ENCODE data around the gene PUM1.

The PUM1 gene

DNA sequence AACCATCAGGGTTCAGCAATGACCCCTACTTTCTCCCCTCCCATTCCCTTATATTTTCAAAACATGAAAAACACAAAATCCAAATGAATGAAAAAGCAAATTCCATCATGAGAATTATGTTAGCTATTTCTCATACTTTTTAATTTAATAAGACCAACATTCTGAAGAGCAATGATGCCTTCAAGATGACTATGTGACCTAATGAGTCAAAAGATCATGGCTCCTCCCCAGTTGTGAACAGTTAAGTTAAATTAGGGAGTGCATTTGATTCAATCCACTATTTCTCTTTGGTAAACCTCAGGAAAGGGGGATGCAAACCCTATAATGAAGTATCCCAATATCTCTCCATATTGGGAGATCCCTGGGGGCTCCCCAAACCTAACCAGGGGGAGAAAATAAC is 36.5 kb downstream of the PUM1 start:
- DNase-seq (ENCODE audit: low spot score), result no peak

DNA sequence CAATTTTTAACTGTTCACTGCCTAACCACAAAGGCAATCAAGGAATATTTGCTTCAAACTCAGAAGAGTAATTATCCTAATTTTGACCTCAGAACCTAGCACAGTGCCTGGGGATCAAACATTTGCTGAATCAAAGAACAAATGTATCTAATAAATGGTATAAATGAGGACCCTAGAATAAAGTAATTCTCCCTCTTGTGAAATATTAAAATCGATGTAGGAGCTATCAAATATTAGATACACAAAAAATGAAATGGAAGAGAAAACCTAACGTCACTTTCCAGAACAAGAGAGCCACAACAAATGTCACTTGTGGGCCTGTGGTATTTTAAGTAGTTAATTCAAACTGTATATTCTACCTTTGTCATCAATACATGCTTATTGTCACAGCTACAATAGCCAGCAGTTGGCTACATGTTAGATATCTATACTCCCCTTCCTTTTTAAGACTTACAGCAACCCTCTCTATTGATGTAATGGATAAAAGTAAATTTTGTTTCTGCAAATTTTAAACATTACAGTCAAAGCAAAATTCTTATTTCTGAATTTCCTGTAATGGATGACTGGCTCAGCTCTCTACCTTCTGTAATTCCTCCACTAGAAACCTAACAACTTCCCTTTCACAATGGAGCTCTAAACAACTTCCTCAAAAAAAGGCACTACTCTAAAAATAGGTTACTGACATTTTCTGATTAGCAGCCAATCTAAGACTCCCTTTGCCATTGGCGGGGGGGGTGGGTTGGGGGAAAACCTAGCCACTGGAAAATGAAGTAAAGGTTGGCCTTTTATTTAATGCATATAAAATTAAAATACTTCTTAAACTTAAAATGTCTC is 37.6 kb downstream of the PUM1 start:
- peak; percentile 10 for DNase-seq (ENCODE audit: low spot score)

DNA sequence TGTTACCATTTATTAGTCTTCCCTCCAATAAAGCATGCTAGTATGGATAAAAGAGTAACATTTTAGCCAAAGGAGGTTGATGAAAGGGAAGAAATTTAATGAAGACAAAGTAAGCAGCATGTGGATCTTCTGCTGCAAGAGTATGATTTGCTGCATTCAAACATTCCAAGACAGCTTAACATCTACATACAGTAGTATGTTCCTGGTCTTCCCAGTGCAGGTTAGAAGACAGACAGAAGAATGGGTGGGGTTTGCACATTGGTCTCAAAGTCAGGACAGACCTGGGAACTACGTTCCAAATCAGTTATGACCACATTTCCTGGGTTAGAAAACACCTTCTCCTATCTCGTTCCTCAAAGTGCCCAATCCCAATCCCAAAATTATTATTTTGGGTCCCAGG is 43.3 kb downstream of the PUM1 start:
- no peak for DNase-seq (ENCODE audit: low spot score)

DNA sequence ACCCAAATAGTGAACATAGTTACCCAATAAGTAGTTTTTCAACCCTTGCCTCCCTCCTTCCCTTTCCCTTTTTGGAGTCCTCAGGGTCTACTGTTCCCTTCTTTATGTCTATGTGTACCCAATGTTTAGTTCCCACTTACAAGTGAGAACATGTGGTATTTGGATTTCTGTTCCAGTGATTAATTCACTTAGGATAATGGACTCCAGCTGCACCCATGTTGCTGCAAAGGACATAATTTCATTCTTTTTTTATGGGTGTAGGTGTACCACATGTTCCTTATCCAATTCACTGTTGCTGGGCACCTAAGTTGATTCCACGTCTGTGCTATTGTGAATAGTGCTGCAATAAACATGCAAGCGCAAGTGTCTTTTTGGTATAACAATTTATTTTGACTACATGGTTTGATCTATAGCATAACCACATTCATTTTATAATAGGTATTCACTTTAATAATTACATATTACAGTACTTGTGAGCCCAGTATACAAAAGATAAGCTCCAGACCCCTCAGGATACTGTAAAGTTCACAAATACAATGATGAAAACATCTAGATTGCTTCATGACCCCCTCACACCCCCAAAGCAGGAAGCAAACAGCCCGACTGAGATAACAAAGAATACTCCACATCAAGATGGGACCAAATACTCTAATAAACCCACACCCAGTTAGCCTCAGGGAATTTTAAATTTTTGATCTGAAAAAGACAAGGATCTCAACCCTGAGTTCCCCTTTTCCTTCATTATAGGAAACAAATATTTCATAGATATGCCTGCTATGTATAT is 45.3 kb downstream of the PUM1 start:
- DNase-seq (ENCODE audit: low spot score), result no peak

DNA sequence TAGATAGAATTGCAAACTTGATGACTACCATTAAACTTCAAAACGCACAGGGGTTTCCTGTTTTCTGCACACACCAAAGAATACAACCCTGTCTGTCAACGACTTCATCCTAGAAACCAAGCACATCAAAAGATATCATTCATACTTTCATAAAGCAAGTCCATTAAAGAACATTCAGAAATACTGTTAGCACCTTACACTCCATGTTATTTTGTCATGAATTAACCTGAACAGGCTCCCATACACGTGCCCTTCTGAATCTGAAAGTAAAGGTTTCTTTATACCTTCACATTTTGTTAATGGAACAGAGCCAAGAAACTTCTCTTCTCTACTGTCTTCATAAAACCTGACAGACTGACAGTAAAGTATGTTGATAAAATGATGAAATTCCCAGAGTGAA is 46.1 kb downstream of the PUM1 start:
- no peak for DNase-seq (ENCODE audit: low spot score)

DNA sequence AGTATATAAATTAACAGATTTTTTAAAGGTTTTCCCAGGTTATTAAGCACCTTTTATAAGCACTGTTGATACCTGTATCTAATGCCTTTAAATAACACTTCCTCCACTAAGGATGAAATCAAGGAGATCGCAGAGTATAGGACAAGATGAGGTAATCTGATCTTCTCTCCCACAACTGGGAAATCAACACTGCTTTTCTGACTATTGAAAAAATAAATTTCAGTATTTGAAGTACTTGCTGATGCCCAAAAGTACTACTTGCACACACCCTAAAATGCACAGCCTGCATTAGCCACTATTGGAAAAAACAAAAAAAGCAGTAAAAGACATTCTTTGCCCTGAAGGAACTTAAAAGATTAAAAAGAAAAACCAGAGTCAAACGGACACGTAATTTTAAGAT is 48.6 kb downstream of the PUM1 start:
- DNase-seq (ENCODE audit: low spot score), result no peak

DNA sequence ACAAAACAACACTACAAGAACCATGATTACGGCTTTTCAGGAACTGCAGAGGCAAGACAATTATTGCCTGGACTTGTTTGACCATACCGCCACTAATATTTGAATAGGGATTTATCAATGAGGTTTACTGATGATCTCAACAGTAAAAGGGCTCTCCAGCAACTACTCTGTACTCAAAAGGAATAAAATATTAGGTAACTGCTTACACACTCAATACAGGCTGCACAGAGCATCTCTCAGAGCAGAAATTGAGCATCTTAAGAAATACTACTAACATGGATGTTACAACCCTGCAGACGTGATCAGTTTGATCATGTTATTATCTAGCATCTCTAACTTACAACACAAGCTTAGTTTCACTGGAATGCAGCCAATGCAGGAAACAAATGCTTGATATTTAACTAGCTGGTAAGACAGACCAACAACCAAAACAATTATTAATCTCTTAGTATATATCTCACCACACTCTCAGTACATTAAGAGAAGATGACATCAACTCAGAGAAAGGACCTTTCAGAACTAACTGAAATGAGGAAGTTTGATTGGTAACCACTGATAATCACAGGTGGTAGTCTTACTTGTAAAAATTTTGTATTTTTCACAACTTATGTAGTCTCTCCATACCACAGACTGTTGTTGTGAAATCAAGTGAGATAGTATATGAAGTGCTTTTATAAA is 52.2 kb downstream of the PUM1 start:
- no peak for DNase-seq (ENCODE audit: low spot score)

DNA sequence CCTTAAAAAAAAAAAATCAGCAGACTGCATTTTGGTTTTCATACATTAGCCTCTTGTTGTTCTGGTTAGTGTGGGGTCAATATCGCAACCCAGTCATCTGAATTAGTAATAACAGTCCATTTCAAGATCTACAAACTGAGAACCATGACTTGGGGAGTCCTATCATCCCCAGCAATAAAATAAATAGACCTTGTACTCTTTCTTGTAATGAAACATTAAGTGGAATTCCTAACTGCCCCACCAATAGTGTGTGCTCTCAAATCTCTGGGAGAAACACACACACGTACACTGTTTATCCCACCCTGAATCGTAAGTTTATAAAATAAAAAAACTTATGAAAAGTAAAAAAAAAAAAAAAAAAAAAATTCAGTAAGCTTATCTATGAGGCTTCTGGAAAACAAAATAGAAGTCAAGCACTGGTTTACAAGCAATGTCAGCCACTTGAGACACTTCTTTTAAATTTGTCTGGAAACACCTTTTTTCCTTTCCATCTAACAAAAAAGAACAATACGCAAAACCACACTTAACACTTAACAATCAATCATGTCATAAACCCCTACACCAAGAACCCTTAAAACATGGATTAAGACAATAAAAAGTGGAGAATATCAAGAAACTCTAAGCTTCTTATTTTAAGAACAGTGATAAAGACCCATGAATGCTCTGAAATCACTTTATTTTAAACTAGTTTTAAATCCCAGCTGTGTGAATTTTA is 53.1 kb downstream of the PUM1 start:
- no peak for DNase-seq (ENCODE audit: low spot score)

DNA sequence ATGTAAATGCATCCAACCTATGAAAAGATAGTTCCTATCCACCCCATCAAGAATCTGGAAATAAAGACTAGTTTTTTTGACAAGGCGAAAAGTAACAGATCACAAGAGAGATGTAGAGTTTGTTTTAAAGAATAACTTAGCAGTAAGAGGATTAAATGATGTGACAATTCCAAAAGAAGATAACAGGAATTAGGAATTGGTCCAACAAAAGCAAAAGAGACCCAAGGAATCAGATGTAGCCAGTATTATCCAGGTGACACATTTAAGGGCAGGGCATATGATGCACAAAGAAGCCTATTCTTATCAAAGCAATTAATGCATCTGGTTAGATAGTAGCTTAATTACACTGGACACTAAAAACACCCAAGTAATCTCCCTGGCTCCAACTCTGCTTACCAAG is 53.8 kb downstream of the PUM1 start:
- DNase-seq (ENCODE audit: low spot score), result no peak

DNA sequence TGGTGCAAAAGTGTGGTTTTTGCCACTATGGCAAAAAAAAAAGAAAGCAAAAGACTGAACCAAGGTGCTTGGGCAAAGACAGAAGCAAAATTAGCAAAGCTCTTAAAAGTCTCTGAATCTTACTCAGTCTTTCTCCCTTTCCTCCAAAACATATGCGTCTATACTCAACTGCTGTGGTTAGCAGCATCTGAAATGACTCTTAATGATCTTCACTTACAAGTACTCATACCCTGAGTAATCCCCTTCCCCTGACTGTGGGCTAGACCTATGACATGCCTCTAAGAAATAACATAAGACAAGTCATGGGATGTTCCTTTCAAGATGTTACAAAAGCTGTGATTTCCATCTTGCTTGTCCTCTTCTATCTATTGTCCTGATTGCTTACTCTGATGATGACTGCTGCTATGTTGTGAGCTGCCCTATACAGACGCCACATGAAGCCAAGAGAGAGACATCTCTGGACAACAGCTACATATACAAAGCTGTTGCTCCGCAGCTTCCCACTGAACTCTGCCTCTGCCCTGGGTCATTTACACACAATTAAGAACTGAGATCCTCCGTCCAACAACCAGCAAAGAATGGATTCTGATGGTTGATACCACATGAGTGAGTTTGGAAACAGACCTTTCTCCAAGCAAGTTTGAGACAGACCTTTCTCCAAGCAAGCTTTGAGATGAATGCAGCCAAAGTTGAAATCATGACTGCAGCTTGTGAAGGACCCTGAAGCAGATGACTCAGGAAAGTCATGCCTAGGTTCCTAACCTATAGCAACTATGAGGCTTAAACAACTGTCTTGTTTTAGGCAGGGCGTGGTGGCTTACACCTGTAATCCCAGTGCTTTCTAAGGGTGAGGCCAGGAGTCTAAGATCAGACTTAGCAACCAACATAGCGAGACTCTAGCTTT is 55.2 kb downstream of the PUM1 start:
- no peak for DNase-seq (ENCODE audit: low spot score)

DNA sequence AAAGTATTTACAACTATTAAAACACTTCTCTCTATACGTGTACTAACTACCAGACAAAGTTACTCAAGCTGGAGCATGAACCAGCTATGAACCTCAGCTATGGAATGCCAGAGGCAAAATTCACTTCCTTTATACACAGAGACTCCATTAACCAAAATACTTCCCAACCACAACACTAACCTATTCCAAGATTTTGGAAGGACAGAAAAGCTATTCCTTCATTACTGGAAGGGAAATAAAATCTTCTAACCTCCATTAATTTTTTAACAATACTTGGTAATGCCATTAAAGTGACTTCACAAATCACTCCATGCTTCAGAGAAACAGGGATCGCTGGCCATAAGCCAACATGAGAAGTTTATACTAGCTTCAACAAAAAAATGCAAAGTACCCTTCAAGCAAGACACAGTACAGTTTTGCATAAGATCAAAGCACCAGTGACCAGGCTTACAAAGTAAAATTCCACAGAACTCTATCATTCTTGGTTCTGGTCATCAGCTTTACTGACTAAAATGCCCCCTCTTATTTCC is 58.0 kb downstream of the PUM1 start:
- peak; percentile 18 for DNase-seq (ENCODE audit: low spot score)

DNA sequence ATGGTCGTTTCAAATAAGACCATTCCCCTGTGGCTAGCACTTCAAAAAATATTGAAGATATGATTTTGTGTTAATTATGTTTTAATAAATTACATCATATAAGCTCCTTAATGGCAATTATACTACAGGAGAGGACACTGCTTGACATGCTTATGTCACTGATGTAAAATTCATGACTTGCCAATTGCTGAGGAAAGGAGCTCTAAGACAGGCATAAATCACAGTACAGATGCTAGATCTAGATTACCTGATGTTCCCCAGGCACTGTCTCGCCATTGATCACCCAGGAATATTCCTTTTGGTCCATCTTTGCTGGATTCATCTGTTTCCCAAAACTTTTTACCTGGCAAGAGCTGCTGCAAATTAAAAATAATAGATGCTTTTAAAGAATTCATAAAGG is 58.8 kb downstream of the PUM1 start:
- no peak for DNase-seq (ENCODE audit: low spot score)

DNA sequence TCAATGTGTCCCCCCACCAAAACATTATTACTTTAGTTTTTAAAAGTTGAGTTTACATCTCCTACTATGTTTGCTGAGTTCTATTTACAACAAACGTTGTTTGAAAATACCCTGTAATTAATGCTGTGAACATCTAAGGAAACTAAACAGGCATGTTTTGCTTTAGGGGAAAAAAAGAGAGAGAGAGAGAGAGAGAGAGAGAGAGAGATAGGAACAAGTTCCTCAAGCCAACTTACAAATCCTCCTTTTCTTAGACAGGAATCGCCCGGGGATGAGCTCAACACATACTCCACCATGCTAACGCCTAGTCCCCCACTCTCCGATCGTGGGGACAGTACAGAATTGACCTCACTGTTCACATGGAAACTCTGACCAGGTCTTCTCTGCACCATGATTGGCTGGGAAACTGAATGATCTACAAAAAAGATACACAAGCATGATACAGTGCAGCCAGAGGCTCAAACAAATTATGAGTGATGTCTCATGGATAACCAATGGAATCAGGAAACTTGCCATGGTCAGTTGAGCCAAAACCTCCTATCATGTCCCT is 59.8 kb downstream of the PUM1 start:
- DNase-seq (ENCODE audit: low spot score), result no peak

DNA sequence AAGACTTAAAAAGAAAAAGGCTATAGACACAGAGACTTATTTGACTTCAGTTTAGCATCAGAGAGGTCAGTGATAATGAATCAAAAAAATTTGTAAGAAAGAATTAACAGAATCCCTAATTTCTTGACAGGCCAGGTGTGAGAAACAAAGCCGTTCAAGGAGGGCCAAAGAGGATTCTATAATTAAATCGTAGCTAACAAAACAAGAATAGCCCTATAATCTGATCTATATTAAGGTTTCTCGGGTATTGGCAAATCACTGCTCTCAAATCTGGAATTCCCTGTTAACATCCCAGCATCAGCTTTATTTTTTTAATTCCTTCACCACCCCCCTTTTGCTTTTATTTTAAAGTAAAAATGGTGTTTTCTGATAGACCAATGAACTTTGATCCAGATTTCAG is 60.3 kb downstream of the PUM1 start:
- DNase-seq (ENCODE audit: low spot score), result no peak

DNA sequence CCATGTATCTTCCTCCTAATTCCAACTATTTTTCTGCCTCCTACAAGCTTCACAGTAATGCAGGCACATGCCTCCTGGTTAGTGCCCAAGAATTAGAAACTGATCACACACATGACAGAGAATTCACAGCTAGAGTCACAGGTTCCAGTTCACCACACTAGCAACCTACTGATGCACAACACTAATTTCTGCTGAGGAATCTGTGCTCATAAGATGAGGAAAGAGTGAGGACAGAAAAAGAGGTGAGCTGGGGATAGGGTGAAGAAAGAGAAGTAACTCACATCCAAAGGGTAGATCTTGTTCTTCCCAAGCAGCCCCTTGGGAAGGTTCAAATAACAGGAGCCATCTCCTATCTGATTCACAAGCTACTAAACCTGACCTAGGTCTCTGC is 61.3 kb downstream of the PUM1 start:
- no peak for DNase-seq (ENCODE audit: low spot score)

DNA sequence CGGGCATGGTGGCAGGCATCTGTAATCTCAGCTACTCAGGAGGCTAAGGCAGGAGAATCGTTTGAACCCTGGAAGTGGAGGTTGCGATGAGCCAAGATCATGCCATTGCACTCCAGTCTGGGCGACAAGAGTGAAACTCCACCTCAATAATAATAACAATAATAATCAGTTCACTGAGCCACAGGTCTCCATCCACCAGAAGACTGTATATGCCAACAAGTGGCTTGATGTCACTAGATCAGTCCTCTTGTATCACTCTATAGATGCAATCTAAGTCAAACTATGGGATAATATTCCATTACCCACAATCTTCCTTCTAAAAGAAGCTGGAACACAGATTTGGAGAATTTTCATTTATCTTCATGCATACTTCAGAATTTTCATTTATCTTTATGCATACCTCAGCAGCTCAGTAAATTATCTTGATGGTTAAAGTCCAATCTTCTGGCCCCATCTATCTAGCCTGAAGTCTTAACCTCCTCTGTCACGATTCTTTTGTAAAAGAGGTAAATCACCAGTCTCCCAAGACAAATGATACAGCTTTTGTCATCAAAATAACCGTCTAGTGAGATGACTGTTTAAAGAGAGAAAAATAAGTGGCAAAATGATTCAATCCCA is 61.8 kb downstream of the PUM1 start:
- DNase-seq (ENCODE audit: low spot score), result no peak

DNA sequence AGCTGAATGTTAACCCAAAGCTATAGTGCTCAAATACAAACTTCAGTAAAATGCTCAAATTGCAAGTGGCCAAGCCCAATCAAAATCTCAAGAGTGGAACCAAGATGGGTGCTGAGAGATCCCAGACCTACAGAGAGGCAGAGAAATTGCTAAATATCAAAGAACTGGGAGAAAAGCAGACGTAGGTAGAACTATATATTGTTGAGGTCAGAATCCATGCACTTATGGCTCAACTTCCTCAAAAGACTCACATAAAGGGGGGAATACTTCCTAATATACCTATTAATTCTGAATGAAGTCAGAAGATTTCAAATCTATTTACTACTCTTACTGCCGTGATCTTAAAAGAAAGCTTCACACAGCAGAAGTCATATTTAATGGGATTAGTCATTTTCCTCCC is 65.2 kb downstream of the PUM1 start:
- DNase-seq (ENCODE audit: low spot score), result no peak

DNA sequence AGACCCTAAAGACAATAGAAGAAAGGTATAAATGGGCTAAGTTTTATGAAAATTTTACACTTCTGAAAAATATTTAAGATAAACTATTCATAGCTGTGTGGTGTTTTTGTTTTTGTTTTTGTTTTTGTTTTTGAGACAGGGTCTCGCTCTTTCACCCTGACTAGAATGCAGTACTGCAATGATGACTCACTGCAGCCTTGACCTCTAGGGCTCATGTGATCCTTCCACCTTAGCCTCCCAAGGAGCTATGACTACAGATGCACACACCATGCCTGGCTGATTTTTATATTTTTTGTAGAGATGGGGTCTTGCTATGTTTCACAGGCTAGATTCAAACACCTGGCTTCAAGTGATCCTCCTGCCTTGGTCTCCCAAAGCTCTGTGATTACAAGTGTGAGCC is 66.6 kb downstream of the PUM1 start:
- DNase-seq (ENCODE audit: low spot score), result no peak

DNA sequence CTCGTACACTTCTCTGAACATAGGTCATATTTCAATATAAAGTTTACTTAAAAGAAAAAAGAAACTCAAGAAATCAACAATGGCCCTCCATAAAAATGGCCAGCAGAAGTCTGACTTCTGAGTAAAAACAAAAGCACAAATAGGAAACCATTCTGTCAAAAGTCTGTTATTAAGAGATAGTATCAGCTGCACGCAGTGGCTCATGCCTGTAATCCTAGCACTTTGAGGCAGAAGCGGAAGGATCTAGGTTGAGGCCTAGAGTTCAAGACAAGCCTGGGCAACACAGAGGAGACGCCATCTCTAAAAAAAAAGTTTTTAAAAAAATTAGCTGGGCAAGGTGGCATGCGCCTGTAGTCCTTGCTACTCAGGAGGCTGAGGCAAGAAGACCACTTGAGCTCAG is 67.3 kb downstream of the PUM1 start:
- no peak for DNase-seq (ENCODE audit: low spot score)

DNA sequence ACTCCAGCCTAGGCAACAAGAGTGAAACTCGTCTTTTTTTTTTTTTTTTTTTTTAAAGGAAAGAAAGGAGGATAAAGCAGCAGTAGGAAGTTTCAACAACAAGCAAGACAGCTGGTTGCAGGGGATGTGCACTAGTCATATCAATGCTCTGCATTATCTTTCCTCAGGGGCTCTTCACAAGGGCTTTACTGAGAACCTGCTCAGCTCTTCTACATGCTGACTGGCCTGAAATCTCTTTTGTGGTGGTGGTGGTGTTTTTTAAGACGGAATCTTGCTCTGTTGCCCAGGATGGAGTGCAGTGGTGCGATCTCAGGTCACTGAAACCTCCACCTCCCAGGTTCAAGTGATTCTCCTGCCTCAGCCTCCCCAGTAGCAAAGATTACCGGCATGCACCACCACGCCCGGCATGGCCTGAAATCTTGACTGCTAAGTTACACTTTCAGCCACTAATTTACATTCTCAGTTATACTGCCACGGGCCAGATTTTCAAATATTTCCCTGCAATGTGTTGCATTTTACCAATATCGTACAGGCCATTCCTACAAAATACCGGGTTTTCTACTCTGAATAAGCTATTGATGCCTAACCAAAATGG is 68.0 kb downstream of the PUM1 start:
- no peak for DNase-seq (ENCODE audit: low spot score)

All from kidney capillary endothelial cell (primary cell).